Thoracic aorta (tissue), 2 donors: ENCODE data around the gene SNRK. TPM values are rescaled to one million over a fixed set of nuclear protein-coding genes. Genes with fewer than 3 reads are reported as not detected.

Experiments used
- ATAC-seq: fragments of 150-250 bp; one replicate; pipeline ENCODE4 v1.8.0; 2017; ENCODE audit warnings: low read depth; ENCODE audit not compliant: insufficient number of reproducible peaks, low FRiP score
- DNase-seq: peaks from one replicate; pipeline ENCODE4 v3.0.0-alpha.2; 2020; ENCODE audit warnings: low spot score
- H3K27ac ChIP-seq, 2 donors: fragments of 200-600 bp; sonication (generic); 1 replicate in 1 of 2; 2 replicates in 1 of 2; pipeline ENCODE4 v1.5.1; 2016; ENCODE audit warnings: mild to moderate bottlenecking in 2 of 2, moderate library complexity in 2 of 2
- H3K27me3 ChIP-seq: fragments of 200-600 bp; sonication (generic); replicated peaks from 2 replicates; pipeline ENCODE4 v1.6.0; 2016; ENCODE audit warnings: mild to moderate bottlenecking; ENCODE audit not compliant: insufficient read depth
- H3K36me3 ChIP-seq: fragments of 200-600 bp; sonication (generic); one replicate; pipeline ENCODE4 v1.5.1; 2016
- H3K4me1 ChIP-seq, 2 donors: fragments of 200-600 bp; sonication (generic); 1 replicate in 1 of 2; 2 replicates in 1 of 2; pipeline versions ENCODE4 v1.5.1 to v1.6.0; 2016; ENCODE audit warnings: low read depth in 2 of 2, mild to moderate bottlenecking in 1 of 2; ENCODE audit not compliant: control insufficient read depth in 1 of 2
- H3K4me3 ChIP-seq: fragments of 200-600 bp; sonication (generic); 2 replicates; pipeline ENCODE4 v1.5.1; 2016; ENCODE audit warnings: mild to moderate bottlenecking
- H3K9me3 ChIP-seq: fragments of 200-600 bp; sonication (generic); 2 replicates; pipeline ENCODE4 v1.5.1; 2016
- CTCF ChIP-seq: fragments of 200-600 bp; sonication (generic); IDR thresholded peaks from one replicate; pipeline ENCODE4 v1.5.1; 2019; ENCODE audit warnings: antibody characterized with exemption
- total RNA-seq, 2 donors: library from RNA; depleted of rRNA; stranded (reverse); fragments of >200 nt; gene quantifications; one replicate each; pipeline versions ENCODE4 v1.1.0 to v1.2.3, GENCODE V29; 2016

The SNRK gene
- total RNA-seq, 2 donors from 2014 or later, result 26.5 to 82.6 TPM

GRCh38 chr3:43328653-43329052 lies 42.3 kb downstream of the SNRK start:
- Histone ChIP-seq H3K27ac (no peak overlapping the region), H3K9me3 (no peaks in the 10 kb centered on the region), H3K4me3 (no peak overlapping the region), H3K4me1 (peaks cover 27 to 32% of the 10 kb centered on the region in 2 donors), H3K36me3 (no peaks in the 10 kb centered on the region), H3K27me3 (no peaks in the 10 kb centered on the region)
- DNase-seq, result no peak
- ATAC-seq, result no peak
- TF ChIP-seq CTCF, result no peak

GRCh38 chr3:43330981-43331380 lies 44.6 kb downstream of the SNRK start:
- TF ChIP-seq CTCF, result no peak
- Histone ChIP-seq H3K4me1 (peaks cover 22% of the 10 kb centered on the region in 2 donors), H3K9me3 (peaks cover 9% of the 10 kb centered on the region), H3K36me3 (peaks cover 3% of the 10 kb centered on the region), H3K27ac (no peak overlapping the region), H3K4me3 (no peak overlapping the region), H3K27me3 (no peaks in the 10 kb centered on the region)
- no peak for ATAC-seq
- DNase-seq, result no peak

GRCh38 chr3:43331381-43331780 lies 45.0 kb downstream of the SNRK start:
- no peak for ATAC-seq

GRCh38 chr3:43334976-43335375 lies 48.6 kb downstream of the SNRK start:
- Histone ChIP-seq H3K4me1 (no peaks in the 10 kb centered on the region), H3K27ac (no peak overlapping the region), H3K36me3 (peaks cover 11% of the 10 kb centered on the region), H3K4me3 (no peak overlapping the region), H3K27me3 (no peaks in the 10 kb centered on the region), H3K9me3 (peaks cover 35% of the 10 kb centered on the region)
- no peak for TF ChIP-seq CTCF
- no peak for ATAC-seq
- DNase-seq, result no peak

More at GRCh38 chr3:43331381-43331780, 45.0 kb downstream of the SNRK start:
- Histone ChIP-seq H3K4me1 (peaks cover 18% of the 10 kb centered on the region in 2 donors), H3K36me3 (peaks cover 6% of the 10 kb centered on the region), H3K4me3 (no peak overlapping the region), H3K27ac (no peak overlapping the region), H3K27me3 (no peaks in the 10 kb centered on the region), H3K9me3 (peaks cover 13% of the 10 kb centered on the region)
- no peak for DNase-seq
- no peak for TF ChIP-seq CTCF

GRCh38 chr3:43335799-43336198 lies 49.5 kb downstream of the SNRK start:
- no peak for ATAC-seq
- Histone ChIP-seq H3K27ac (no peak overlapping the region), H3K36me3 (peaks cover 19% of the 10 kb centered on the region), H3K4me1 (no peaks in the 10 kb centered on the region), H3K4me3 (no peak overlapping the region), H3K27me3 (no peaks in the 10 kb centered on the region), H3K9me3 (peaks cover 35% of the 10 kb centered on the region)
- no peak for TF ChIP-seq CTCF
- no peak for DNase-seq
